Transverse colon (tissue), 4 donors: Measurements from ENCODE around the gene SUMO1.

ENCODE experiments used
- CTCF ChIP-seq, 5 experiments: fragments of 200-600 bp in 3 of 5; fragments of 450-650 bp in 2 of 5; sonication (generic) in 3 of 5; IDR thresholded peaks; 1 replicate in 2 of 5; 2 replicates in 3 of 5; pipeline ENCODE4 v1.5.1; 2016 to 2017; ENCODE audit warnings: antibody characterized with exemption in 5 of 5, inconsistent platforms in 3 of 5, mild to moderate bottlenecking in 2 of 5, moderate library complexity in 1 of 5
- POLR2A ChIP-seq: fragments of 450-650 bp; IDR thresholded peaks from one replicate; pipeline ENCODE4 v1.6.1; 2016; ENCODE audit warnings: antibody characterized with exemption, mild to moderate bottlenecking, moderate library complexity
- POLR2AphosphoS5 ChIP-seq, 3 donors: sonication (generic); formaldehyde crosslinking; IDR thresholded peaks; one replicate each; pipeline ENCODE4 v1.6.1; 2016; ENCODE audit warnings: antibody characterized with exemption in 3 of 3

DNA sequence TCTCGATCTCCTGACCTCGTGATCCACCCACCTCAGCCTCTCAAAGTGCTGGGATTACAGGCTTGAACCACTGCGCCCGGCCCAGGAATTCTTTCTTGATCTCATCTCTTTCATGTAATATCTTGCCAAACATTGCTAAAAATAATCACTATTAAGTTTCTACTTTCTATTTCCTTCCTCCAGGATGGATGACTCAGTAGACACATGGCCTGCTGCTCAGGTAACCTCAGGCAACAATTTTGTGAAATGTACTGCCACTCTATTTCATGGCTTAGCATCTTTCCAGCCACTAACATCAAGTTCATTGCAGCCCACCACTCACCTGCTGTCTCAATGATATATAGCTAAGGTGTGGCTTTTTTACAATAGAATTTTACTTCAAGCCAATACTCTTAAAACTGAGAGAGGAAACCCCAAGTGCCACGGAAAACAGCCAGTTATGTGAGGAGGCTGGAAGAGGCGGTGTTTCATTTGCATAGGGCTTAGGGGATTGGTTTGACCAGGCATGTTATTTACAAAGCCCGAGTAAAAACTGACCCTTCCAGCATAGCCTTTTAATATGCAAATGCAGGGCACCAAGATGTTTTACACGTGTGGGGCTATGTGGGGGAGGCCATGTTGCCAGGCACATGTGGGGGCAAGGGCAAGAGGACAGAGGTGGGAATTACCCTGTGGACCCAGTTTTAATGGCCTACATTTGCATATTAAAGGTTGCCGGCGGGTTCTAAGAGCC, 11.3 kb upstream of the SUMO1 start:
- TF ChIP-seq CTCF (IDR thresholded peaks at IDR 0.05) (no peak), POLR2A (no peak), POLR2AphosphoS5 (IDR thresholded peaks at IDR 0.05) (no peak)
